Measurements from ENCODE around the gene ASPSCR1.

Gene ASPSCR1

DNA sequence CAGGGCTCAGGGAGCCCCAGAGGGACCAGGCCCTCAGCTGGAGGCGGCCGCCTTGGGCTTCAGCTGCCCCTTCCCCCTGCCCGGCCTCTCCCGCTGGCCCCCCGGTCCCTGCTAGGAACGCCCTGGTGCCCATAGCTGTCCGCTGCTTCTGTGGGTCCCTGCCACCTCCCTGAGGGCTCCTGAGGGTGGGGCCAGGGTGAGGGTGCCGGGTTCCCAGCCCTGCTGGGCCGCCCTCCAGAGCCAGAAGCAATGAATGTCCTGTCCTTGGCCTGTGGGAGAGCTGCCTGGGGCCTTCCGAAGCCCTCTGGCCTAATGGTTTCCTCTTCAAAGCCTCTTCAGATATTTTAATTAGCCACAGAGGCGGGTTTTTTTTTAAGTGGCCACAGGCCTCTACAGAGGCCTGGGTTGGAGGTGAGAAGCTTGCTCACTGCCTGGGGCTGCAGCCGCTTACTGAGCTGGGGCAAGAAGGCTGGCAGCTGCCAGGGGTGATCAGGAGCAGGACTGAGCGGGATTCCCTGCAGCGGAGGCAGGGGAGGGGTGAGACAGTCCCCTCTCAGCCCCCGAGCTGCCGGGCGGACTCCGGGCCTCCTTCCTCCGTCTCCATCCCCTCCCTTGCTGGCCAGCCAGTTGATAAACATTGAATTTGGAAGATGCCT lies 35.3 kb downstream of the ASPSCR1 start:
- no peak for DNase-seq (ENCODE audit: low spot score)

- DNase-seq (ENCODE audit: low spot score): no peak
Observed at GRCh38 chr17:82013341-82013740, 35.9 kb downstream of the ASPSCR1 start.

DNA sequence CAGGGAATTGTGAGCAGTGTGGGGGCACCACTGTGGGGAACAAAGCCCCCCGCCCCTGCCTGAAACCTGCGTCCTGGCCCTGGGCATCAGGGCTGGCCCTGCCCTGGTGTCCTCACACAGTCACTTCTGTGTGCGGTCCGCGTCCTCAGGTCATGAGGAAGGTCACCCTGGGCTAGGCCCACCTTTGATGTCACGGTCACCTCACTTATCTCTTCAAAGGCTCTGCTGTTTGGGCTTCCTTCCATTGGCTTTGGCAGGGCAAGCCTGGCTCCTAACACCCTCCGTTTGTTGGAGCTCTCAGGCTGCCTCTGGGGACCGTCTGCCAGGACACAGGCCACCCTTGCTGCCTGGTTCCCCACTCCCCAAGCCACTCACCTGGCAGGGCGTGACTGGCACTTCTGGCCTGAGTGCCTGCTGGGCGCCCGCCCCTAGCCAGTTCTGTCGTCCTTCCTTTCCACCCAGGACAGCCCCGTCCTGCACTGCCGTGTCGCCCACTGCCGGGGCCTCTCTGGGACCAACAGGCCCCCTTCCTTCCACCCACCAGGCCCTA lies 36.4 kb downstream of the ASPSCR1 start:
- no peak for DNase-seq (ENCODE audit: low spot score)

GRCh38 chr17:82014432-82014831 lies 37.0 kb downstream of the ASPSCR1 start:
- DNase-seq (ENCODE audit: low spot score): no peak

GRCh38 chr17:82014971-82015310 lies 37.5 kb downstream of the ASPSCR1 start:
- no peak for DNase-seq (ENCODE audit: low spot score)

- DNase-seq (ENCODE audit: low spot score): no peak
Observed at GRCh38 chr17:82015311-82015971, 38.0 kb downstream of the ASPSCR1 start.

- no peak for DNase-seq (ENCODE audit: low spot score)
Observed at GRCh38 chr17:82016061-82016874, 38.8 kb downstream of the ASPSCR1 start.

DNA sequence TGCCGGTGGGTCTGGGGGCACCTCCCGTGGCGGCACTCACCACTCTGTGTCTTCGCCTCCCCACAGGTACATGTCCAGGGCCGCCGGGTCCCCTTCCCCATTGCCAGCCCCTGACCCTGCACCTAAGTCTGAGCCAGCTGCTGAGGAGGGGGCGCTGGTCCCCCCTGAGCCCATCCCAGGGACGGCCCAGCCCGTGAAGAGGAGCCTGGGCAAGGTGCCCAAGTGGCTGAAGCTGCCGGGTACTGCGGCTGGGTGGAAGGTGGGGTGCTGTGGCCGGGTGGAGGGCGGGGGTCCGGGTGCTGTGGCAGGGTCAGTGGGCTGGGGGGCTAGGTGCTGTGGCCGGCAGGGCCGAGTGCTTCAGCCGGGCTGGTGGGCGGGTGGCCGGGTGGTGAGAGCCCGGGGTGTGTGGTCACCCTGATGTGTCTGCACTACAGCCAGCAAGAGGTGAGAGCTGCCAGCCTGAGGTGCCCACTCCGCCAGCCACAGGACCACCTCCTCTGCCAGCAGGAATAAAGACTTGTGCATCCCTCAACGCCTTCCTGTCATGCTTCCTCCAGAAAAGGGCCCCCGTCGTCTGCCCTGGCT lies 39.5 kb downstream of the ASPSCR1 start:
- no peak for DNase-seq (ENCODE audit: low spot score)

GRCh38 chr17:82017612-82018151 lies 40.3 kb downstream of the ASPSCR1 start:
- no peak for DNase-seq (ENCODE audit: low spot score)

DNA sequence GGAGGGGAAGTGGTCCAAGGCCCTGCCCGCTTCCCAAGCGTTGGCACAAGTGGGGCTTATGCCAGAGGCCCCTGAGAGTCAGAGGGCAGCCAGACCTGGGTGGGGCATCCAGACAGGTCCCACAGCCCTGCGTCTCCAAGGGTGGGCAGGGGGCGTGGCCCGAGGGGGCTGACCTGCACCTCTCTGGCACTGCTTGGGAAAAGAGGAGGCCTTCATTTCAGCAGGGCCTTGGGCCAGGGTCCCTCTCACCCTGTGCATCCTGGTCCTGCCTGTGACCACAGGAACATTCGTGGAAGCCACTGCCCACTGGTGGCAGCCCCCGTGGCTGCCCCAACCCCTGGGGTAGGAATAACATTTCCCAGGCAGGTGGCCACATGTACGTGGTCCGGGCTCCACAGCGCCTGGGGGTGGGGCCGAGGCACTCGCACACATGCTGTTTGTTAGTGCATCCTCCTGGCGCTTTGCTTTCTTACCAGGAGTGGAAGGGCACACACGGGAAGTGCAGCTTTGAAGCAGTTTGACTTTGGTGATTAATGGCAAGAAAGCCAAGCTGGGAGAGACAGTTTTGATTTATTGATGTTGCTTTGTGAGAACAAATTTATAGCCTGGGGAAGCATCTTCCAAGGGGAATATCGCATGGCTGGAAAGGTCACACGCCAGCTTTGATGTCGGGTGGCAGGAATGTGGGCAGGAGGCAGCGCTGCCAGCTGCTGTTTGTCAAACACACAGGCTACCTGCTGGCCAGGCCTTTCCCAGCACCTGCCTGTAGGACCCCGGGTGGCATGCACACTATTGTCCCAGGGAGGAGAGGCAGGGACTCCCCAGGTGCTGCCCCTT lies 40.9 kb downstream of the ASPSCR1 start:
- no peak for DNase-seq (ENCODE audit: low spot score)

DNA sequence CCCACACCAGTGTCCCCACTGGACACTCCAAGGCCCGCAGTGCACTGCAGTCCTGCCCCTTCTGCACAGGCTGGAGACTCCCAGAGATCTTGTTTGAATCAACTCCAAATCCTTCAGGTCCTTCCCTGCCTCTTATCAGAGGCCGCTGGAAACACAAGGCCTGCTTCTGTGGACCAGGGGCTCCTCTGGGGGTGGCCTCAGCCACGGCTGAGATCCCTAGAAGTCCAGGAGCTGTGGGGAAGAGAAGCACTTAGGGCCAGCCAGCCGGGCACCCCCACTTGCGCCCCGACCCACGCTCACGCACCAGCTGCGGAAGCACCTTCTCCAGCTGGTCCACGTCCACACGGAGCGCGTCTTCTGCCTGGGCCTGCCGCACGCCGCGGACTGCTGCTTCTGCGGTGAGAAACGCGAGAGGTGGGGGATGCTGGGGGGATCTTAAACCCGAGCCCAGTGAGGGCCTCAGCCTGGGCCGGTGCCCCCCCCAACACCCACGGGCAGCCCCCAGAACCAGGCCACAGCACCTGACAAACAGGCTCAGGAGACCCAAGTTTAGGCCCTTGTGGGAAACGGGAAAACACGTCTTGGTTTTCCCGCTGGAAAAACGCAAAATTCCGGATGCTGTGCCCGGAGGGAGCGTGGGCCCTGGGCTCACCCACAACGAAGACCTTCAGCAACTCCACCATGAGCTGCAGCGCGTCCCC lies 41.7 kb downstream of the ASPSCR1 start:
- no peak for DNase-seq (ENCODE audit: low spot score)

DNA sequence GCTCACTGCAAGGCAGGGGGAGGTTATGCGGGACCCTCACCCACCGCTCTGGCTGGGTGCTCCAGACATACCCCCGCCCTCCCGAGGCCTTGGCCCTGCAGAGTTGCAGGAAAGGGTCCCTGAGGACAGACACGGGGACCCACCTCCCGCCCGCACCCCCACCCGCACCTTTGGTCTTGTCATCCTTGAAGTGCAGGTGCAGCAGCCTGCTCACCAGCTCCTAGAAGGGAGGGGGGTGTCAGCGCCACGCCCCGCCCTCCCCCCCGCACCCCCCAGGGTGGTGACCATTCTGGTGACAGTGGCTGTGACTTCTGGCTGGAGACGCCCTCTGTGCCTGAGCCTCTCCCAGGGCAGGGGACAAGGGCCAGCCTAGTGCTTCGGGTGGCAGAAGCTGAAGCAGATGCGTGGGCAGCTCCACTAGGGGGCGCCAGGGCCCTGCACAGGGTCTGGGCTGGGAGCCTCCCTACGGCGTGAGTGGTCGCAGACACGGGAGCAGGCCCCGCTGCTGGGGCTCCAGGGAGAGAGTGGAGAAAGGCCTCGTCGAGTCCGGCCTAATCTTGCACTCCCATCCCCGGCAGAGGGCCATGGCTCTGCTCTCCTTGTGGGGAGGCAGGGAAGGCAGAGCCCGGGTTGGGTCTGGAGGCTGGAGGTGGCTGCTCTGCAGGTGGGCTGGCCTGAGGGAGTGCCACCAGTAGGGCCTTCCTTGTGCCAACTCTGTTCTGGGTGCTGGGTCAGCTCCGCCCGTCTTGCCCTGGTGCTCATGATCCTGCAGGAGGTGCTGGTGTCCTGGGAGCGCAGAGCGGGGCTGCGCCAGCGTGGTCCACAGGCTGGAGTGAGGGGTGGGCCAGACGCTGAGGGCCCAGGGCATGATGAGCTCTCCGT lies 42.5 kb downstream of the ASPSCR1 start:
- DNase-seq (ENCODE audit: low spot score): no peak

- no peak for DNase-seq (ENCODE audit: low spot score)
Observed at GRCh38 chr17:82020572-82021106, 43.2 kb downstream of the ASPSCR1 start.

- no peak for DNase-seq (ENCODE audit: low spot score)
Observed at GRCh38 chr17:82021107-82021899, 43.9 kb downstream of the ASPSCR1 start.

- DNase-seq (ENCODE audit: low spot score): no peak
Observed at GRCh38 chr17:82021900-82022309, 44.5 kb downstream of the ASPSCR1 start.

DNA sequence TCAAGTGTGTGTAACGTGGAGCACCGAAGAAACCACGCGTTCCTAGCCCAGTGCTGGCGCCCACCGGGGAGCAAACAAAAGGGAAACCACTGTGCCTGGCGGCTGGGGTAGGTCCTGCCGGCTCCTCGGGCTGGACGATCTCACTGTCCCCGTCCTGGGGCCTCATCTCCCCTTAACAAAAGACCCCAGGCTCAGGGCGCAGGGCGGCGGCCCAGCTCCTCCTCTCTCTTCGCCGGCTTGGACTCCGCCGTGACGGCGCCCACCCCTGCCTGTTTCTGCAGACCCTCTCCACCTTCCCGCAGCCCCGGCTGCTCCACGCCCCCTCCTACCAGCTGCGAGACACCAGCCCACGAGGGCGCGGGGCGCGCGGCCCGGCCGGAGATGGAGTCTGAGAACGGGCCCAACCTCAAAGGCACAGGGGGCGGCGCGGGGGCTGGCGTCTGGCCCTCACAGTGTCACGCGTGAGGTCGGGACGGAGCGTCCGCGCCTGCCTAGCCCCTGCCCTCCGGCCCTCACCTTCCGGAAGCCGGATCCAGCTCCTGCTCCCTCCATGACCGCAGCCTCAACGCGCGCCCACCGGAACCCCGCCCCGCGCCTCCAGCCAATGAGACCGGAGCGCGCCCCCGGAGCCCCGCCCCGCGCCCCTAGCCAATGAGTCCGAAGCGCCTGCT lies 45.0 kb downstream of the ASPSCR1 start, which contains the start of gene CENPX:
CENPX (minus strand) TSS at position 569 of the 671 bp plus-strand sequence; CDS start at position 552, 17 bp downstream.
- DNase-seq (ENCODE audit: low spot score): no peak

DNA sequence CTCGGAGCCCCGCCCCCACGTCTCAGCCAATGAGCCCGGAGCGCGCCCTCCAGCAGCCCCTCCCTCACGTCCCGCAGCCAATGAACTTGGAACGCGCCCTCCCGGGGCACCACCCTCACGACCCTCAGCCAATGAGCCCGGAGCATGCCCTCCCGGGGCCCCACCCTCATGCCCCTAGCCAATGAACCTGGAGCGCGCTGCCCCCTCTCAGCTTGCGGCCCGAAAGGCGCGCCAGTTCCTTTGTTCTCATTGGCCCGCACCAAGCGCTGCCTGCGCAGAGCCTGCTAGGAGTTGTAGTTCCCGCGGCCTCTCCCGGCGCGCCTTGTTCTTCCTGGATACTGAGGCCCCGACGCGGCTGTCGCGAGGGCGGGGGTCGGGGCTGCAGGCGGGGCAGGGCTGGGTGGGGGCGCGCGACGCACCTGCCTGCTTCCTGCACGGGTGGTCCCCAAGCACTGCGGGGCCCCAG lies 45.6 kb downstream of the ASPSCR1 start, which contains the start of gene LRRC45:
LRRC45 (plus strand) TSS at position 325 of the 466 bp plus-strand sequence. CDS start 339 bp downstream, outside the sequence.
- DNase-seq (ENCODE audit: low spot score): peak; percentile 100
